ENCODE measurements around the gene TSSK1B. TPM values are rescaled to one million over a fixed set of nuclear protein-coding genes. Genes with fewer than 3 reads are reported as not detected.
"Not testable (repeated sequence)": the region's sequence is repeated elsewhere in the genome, so short reads cannot be mapped to it uniquely, and the experiment has no call there.

The TSSK1B gene
- total RNA-seq, 1 donor from 2014 or later: 2.1 TPM

GRCh38 chr5:113397986-113398385 is 36.8 kb downstream of the TSSK1B start:
- DNase-seq (ENCODE audit: low spot score): not testable (repeated sequence)

- no peak for DNase-seq (ENCODE audit: low spot score)
Observed at GRCh38 chr5:113397046-113397445, 37.7 kb downstream of the TSSK1B start.

GRCh38 chr5:113394658-113395057 is 40.1 kb downstream of the TSSK1B start:
- no peak for DNase-seq (ENCODE audit: low spot score)

GRCh38 chr5:113390224-113390623 is 44.6 kb downstream of the TSSK1B start:
- DNase-seq (ENCODE audit: low spot score): no peak

GRCh38 chr5:113389116-113389515 is 45.7 kb downstream of the TSSK1B start:
- no peak for DNase-seq (ENCODE audit: low spot score)

- no peak for DNase-seq (ENCODE audit: low spot score)
Observed at GRCh38 chr5:113387844-113388243, 46.9 kb downstream of the TSSK1B start.

GRCh38 chr5:113384782-113385285 is 50.0 kb downstream of the TSSK1B start:
- no peak for DNase-seq (ENCODE audit: low spot score)

- no peak for DNase-seq (ENCODE audit: low spot score)
Observed at GRCh38 chr5:113382731-113383130, 52.1 kb downstream of the TSSK1B start.

Other genes with a start within 250 kb of the TSSK1B start
- gene MCC, start 53.5 kb upstream of the TSSK1B start, total RNA-seq: 88.8 TPM
- 42.8 TPM for gene YTHDC2, start 78.7 kb upstream of the TSSK1B start, total RNA-seq